GM10266 (cell line): ENCODE data around the gene POGLUT3.
A peak's percentile ranks its signal among the peaks of the same experiment; 100 is the strongest.

Experiments
- DNase-seq: peaks from one replicate; pipeline ENCODE4 v3.0.0; 2012; ENCODE audit errors: extremely low spot score
- TF ChIP-seq, protein P1 (sequence below): IDR thresholded peaks from 2 replicates; pipeline ENCODE4 v1.5.1; 2012; ENCODE audit warnings: mild to moderate bottlenecking, low read depth; ENCODE audit not compliant: control insufficient read depth, insufficient read depth; ENCODE audit errors: missing control alignments

The POGLUT3 gene

GRCh38 chr11:108500721-108501120, 2.5 kb upstream of the POGLUT3 start:
- TF ChIP-seq, protein P1, sequence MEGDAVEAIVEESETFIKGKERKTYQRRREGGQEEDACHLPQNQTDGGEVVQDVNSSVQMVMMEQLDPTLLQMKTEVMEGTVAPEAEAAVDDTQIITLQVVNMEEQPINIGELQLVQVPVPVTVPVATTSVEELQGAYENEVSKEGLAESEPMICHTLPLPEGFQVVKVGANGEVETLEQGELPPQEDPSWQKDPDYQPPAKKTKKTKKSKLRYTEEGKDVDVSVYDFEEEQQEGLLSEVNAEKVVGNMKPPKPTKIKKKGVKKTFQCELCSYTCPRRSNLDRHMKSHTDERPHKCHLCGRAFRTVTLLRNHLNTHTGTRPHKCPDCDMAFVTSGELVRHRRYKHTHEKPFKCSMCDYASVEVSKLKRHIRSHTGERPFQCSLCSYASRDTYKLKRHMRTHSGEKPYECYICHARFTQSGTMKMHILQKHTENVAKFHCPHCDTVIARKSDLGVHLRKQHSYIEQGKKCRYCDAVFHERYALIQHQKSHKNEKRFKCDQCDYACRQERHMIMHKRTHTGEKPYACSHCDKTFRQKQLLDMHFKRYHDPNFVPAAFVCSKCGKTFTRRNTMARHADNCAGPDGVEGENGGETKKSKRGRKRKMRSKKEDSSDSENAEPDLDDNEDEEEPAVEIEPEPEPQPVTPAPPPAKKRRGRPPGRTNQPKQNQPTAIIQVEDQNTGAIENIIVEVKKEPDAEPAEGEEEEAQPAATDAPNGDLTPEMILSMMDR, result no peak
- DNase-seq, result no peak

- TF ChIP-seq, protein P1, result no peak
- no peak for DNase-seq
Observed at GRCh38 chr11:108500169-108500568, 2.0 kb upstream of the POGLUT3 start.

DNA sequence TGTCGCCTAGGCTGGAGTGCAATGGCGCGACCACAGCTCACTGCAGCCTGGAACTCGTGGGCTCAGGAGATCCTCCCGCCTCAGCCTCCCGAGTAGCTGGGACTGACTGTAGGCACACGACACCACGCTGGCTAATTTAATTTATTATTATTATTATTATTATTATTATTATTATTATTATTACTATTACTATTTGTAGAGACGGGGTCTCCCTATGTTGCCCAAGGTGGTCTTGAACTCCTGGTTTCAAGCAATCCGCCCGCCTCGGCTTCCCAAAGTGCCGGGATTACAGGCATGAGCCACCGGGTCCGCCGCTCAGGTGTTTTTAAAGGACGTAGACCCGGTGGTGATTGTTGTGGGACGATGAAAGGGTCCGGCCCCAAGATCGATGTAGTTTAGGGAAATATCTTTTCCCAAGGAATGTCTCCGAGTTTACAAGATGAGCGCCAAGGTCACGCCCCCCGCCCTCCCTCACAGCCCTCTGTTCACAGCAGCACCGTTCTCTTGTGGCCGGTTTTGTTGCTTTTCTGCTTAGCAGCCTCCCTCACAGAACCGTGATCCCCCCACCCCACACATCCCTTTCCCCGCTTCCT, 728 bp upstream of the POGLUT3 start:
- TF ChIP-seq, protein P1, result no peak
- no peak for DNase-seq

DNA sequence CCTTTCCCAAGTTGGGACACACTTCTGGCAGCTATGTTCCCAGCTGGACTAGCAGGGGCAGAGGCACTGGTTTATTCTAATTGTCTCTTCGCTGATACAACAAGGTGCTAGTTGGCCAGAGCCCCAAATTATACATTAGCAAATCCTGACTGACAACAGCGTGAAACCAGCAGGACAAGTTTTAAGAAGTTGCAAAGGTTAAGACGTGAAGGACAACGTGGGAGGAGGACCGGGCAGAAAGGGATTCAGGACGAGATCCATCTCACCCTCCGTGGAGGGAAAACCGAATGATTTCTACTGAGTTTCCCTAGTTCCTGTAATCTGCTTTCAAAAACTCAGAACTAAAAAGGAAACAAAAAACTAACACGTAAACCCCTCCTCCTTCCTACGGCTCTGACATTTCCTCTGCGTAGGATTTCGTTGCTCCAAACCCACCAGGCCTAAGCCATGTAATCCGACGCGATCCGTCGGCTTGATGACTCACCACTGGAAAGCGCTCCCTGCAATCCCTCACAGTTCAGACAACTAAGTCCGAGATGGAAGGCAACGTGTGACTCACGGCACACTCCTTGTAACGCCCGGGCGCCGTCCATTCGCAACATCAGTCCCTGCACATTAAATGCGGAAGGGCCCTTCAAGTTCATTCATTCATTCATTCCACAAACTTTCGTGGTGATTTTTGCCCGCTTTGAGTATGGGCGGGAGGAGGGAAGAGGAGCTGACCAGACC, 703 bp downstream of the POGLUT3 start:
- peak; percentile 77 for DNase-seq
- TF ChIP-seq, protein P1, result no peak

- TF ChIP-seq, protein P1, result no peak
- DNase-seq, result peak; percentile 18
Observed at GRCh38 chr11:108496643-108497256, 1.4 kb downstream of the POGLUT3 start.

- TF ChIP-seq, protein P1, result no peak
Observed at GRCh38 chr11:108495326-108495725, 2.9 kb downstream of the POGLUT3 start.

GRCh38 chr11:108494182-108494581, 4.0 kb downstream of the POGLUT3 start:
- TF ChIP-seq, protein P1, result no peak
- DNase-seq, result no peak

More at GRCh38 chr11:108495326-108495725, 2.9 kb downstream of the POGLUT3 start:
- no peak for DNase-seq
